Cardiac muscle cell (in vitro differentiated cells and primary cell): Measurements from ENCODE around the gene KRT77. TPM values are rescaled to one million over a fixed set of nuclear protein-coding genes. Genes with fewer than 3 reads are reported as not detected.
"Not testable (repeated sequence)": the region's sequence is repeated elsewhere in the genome, so short reads cannot be mapped to it uniquely, and the experiment has no call there.

Source experiments
- DNase-seq, 2 donors: peaks; one replicate each; pipeline versions ENCODE4 v3.0.0 to v3.0.0-alpha.2; 2010 to 2017; ENCODE audit warnings: low read depth in 1 of 2, low spot score in 1 of 2
- H3K27ac ChIP-seq: fragments of 200-600 bp; sonication (generic); 2 replicates; pipeline ENCODE4 v1.5.1; 2016
- H3K27me3 ChIP-seq: fragments of 200-600 bp; sonication (generic); 2 replicates; pipeline ENCODE4 v1.6.0; 2016; ENCODE audit warnings: control low read depth
- H3K36me3 ChIP-seq: fragments of 200-600 bp; sonication (generic); 2 replicates; pipeline ENCODE4 v1.5.1; 2016; ENCODE audit warnings: control low read depth
- H3K4me1 ChIP-seq: fragments of 200-600 bp; sonication (generic); 2 replicates; pipeline ENCODE4 v1.8.1; 2017; ENCODE audit warnings: low read depth, mild to moderate bottlenecking, mixed run types
- H3K4me3 ChIP-seq: fragments of 200-600 bp; sonication (generic); 2 replicates; pipeline ENCODE4 v1.5.1; 2016; ENCODE audit warnings: mild to moderate bottlenecking
- H3K9me3 ChIP-seq: fragments of 200-600 bp; sonication (generic); 2 replicates; pipeline ENCODE4 v1.5.1; 2017; ENCODE audit warnings: low read depth, mild to moderate bottlenecking, control low read depth
- polyA plus RNA-seq: library from polyadenylated mRNA; unstranded; fragments of >200 nt; fragmentation: Nextera tagmentation; extraction: Ambion mirVana; gene quantifications from 2 replicates; pipeline ENCODE4 v1.2.1, GENCODE V29; 2016
- total RNA-seq: library from RNA; depleted of rRNA; stranded (reverse); fragments of >200 nt; gene quantifications from 2 replicates; pipeline ENCODE4 v1.2.3, GENCODE V29; 2016
- TF ChIP-seq, protein P1 (sequence below): IDR thresholded peaks from 2 replicates; pipeline ENCODE4 v1.5.1; 2012; ENCODE audit warnings: low read depth, mild to moderate bottlenecking, low read length

KRT77 gene
- total and polyA plus RNA-seq, 2 experiments from 2014 or later, result not detected

DNA sequence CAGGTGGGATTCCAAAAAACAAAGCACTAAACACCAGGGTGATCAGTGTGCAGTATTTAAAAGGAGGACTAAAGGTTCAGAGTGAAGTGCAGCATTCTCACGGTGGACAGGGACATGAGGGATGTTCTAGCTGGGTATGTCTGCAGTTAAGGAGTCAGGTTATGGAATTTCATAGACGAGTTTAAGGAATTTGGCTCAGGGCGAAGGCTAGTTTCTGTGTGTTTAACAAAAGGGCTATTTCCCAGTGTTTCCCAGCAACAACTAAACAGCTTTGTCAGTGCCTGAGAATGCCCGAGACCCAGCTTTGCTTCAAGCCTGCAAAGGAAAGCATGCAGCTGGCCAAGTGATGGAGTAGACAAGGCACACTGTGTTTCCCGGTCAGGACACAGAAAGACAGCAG is 30.1 kb downstream of the KRT77 start:
- peaks cover 39% of the 10 kb centered on the region for H3K27me3 ChIP-seq
- TF ChIP-seq, protein P1, sequence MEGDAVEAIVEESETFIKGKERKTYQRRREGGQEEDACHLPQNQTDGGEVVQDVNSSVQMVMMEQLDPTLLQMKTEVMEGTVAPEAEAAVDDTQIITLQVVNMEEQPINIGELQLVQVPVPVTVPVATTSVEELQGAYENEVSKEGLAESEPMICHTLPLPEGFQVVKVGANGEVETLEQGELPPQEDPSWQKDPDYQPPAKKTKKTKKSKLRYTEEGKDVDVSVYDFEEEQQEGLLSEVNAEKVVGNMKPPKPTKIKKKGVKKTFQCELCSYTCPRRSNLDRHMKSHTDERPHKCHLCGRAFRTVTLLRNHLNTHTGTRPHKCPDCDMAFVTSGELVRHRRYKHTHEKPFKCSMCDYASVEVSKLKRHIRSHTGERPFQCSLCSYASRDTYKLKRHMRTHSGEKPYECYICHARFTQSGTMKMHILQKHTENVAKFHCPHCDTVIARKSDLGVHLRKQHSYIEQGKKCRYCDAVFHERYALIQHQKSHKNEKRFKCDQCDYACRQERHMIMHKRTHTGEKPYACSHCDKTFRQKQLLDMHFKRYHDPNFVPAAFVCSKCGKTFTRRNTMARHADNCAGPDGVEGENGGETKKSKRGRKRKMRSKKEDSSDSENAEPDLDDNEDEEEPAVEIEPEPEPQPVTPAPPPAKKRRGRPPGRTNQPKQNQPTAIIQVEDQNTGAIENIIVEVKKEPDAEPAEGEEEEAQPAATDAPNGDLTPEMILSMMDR, result no peak
- DNase-seq, result no peak

DNA sequence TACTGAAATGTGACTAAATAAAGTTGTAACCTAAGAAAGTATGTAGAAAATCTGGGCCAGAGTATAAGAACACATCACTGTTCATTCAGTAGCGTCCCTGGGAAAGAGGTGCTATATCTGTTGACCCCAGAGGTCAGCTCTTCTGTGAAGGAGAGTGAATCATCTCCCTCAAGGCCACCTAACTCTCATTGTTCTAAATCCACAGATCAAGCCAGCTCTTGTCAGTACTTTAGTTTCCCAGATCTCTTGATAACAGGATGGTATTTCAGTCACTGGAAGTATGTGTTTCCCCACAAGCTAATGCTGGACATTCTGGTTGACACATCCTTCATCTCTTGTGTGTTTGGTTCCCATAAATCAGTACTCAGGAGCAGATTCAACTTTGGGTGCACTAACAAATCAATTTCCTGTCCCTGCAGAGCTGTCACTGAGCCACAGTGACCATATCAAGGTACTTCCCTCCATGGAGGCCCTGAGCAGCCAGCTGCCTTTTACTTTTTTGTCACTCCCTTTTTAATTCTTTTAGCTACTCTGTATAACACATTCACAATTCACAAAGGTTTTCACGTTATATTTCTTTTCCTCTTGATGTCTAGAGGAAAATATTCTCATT is 30.9 kb downstream of the KRT77 start:
- no peak overlapping the region for H3K4me3 ChIP-seq
- H3K9me3 ChIP-seq, result no peaks in the 10 kb centered on the region
- TF ChIP-seq, protein P1, result no peak
- no peak for DNase-seq
- H3K36me3 ChIP-seq, result no peaks in the 10 kb centered on the region
- no peak overlapping the region for H3K27ac ChIP-seq
- H3K27me3 ChIP-seq, result peaks cover 36% of the 10 kb centered on the region
- H3K4me1 ChIP-seq, result no peaks in the 10 kb centered on the region

More for the DNA sequence above, 30.1 kb downstream of the KRT77 start:
- no peak overlapping the region for H3K27ac ChIP-seq
- no peak overlapping the region for H3K4me3 ChIP-seq
- no peaks in the 10 kb centered on the region for H3K9me3 ChIP-seq
- H3K4me1 ChIP-seq, result no peaks in the 10 kb centered on the region
- H3K36me3 ChIP-seq, result no peaks in the 10 kb centered on the region

DNA sequence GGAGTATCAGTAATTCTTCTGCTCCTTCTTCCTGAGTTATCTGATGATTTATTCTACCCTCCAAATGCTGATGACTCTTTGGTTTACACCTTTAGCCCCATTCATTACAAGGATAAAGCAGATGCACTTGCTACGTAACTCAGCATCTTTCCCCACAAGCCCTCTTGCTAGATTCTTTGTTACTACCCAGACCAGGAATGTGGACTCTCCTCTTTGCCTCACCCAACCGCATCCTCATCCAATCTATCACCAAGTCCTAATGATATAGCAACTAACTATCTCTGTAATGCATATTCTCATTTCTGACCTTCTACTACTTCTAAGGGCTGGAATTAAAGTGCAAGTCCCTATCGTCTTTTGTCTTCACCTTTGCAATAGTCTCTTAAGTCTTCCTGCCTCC is 32.4 kb downstream of the KRT77 start:
- Histone ChIP-seq H3K4me3 (no peak overlapping the region), H3K27me3 (peaks cover 38% of the 10 kb centered on the region), H3K36me3 (no peaks in the 10 kb centered on the region), H3K27ac (no peak overlapping the region), H3K4me1 (no peaks in the 10 kb centered on the region), H3K9me3 (no peaks in the 10 kb centered on the region)
- TF ChIP-seq, protein P1, result no peak
- DNase-seq, result no peak

DNA sequence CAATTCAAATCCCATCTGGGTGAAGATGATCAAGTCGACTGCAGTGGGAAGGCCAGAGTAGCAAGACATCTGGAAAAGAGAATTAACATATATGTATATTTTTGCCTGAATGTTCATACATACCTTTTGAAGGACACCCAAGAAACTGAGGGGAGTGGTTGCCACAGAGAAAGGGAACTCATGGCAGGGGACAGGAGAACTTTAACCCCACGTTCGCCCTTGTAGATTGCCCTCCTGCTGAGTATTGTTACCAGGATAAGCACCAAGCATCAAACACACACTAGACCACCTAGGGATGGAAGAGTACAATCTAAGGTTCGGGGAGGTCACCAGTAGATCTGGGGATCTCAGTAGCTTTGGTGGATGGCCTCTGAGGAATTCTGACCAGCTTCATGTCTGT is 32.8 kb downstream of the KRT77 start:
- peaks cover 41% of the 10 kb centered on the region for H3K27me3 ChIP-seq
- TF ChIP-seq, protein P1, result no peak

DNA sequence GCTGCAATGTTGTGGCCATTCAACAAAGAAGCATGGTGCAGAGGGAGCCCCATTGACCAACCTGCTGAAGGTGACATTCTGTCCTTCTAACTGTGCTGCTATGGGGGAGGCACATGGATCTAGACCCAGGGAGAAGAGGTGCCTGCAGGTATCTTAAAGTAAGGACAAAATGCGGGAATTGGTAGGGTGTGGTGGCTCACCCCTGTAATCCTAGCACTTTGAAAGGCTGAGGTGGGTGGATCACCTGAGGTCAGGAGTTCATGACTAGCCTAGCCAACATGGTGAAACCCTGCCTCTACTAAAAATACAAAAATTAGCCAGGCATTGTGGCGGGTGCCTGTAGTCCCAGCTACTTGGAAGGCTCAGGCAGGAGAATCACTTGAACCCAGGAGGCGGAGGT is 33.4 kb downstream of the KRT77 start:
- not testable (repeated sequence) for H3K36me3 ChIP-seq, H3K4me1 ChIP-seq, H3K9me3 ChIP-seq, H3K4me3 ChIP-seq, H3K27ac ChIP-seq, DNase-seq
- peaks cover 41% of the 10 kb centered on the region for H3K27me3 ChIP-seq

More for the DNA sequence above, 32.8 kb downstream of the KRT77 start:
- Histone ChIP-seq H3K4me1 (no peaks in the 10 kb centered on the region), H3K36me3 (no peaks in the 10 kb centered on the region), H3K4me3 (no peak overlapping the region), H3K27ac (no peak overlapping the region), H3K9me3 (no peaks in the 10 kb centered on the region)
- no peak for DNase-seq

DNA sequence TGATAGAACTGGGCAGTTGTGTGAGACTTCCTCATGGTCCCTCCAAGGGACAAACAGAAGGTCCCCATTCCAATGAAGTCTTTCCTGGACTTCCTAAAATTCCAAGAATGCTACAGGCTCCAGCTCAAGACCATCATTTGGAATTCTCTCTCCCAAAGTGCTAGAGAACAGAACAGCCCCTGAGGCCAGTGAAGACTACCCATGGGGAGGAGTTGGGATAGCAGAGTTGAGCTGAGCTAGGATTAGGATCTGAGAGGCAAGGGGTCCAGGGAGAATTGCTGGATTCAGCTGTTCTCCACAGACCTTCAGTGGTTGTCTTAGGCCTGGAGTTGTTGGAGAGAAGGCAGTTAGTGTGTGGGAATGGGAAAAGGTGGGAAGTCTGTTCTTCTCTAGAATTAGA is 33.9 kb downstream of the KRT77 start:
- Histone ChIP-seq H3K27ac (no peak overlapping the region), H3K27me3 (peaks cover 38% of the 10 kb centered on the region), H3K4me1 (no peaks in the 10 kb centered on the region), H3K36me3 (no peaks in the 10 kb centered on the region), H3K9me3 (no peaks in the 10 kb centered on the region), H3K4me3 (no peak overlapping the region)
- TF ChIP-seq, protein P1, result no peak
- DNase-seq, result no peak
